ENCODE results near the gene DOK6.

- TF ChIP-seq CTCF (IDR thresholded peaks at IDR 0.05) = no peak
- TF ChIP-seq TEAD1 (CRISPR knock-in tag; IDR thresholded peaks at IDR 0.05) = no peak
- TF ChIP-seq SMAD3 (CRISPR knock-in tag; IDR thresholded peaks at IDR 0.05; ENCODE audit: borderline replicate concordance) = no peak
- no peak for TF ChIP-seq TEAD4 (CRISPR knock-in tag; IDR thresholded peaks at IDR 0.05)
- no peak for TF ChIP-seq CREB1 (CRISPR knock-in tag; IDR thresholded peaks at IDR 0.05)
- no peak for TF ChIP-seq MLX (CRISPR knock-in tag; IDR thresholded peaks at IDR 0.05)
- no peak for TF ChIP-seq ZNF138 (CRISPR knock-in tag; conservative IDR thresholded peaks at IDR 0.05)
- no peak for TF ChIP-seq PRDM15 (CRISPR knock-in tag; IDR thresholded peaks at IDR 0.05)
- no peak for TF ChIP-seq GABPB1 (CRISPR knock-in tag; IDR thresholded peaks at IDR 0.05)
Measured at GRCh38 chr18:69795791-69796190, 395.1 kb downstream of the DOK6 start.

Data from WTC11 (cell line).